HepG2 (cell line): ENCODE measurements around the gene CFAP45. TPM values are rescaled to one million over a fixed set of nuclear protein-coding genes. Genes with fewer than 3 reads are reported as not detected.

Experiments used
- ATAC-seq: fragments of 200-7000 bp; cut with Tn5 transposase; 3 replicates; pipeline ENCODE4 v1.9.1; 2020; ENCODE audit warnings: mild to moderate bottlenecking, moderate library complexity
- BruUV-seq: library from RNA; stranded (reverse); fragments of 400-500 nt; replicated peaks from 2 replicates; lab custom pipeline; 2021; lab: Mats Ljungman, UMichigan
- CTCF ChIA-PET: fragments of 300-600 bp; formaldehyde crosslinking; extraction: SDS; loops from one replicate; lab custom pipeline; 2021; ENCODE audit warnings: low total read pairs, inconsistent platforms, low intra/inter-chr PET ratio; lab: Yijun Ruan, JAX
- POLR2A ChIA-PET: fragments of 350-600 bp; sonication (Branson Sonifier 250); formaldehyde crosslinking; loops from one replicate; lab custom pipeline; 2020; ENCODE audit warnings: antibody characterized with exemption, inconsistent platforms; lab: Yijun Ruan, JAX
- DNase-seq: peaks from one replicate; pipeline ENCODE4 v3.0.0-alpha.2; 2015; ENCODE audit warnings: low spot score
- FAIRE-seq: peaks from 3 replicates; lab custom pipeline; 2011; peaks lifted over from hg19 to GRCh38; lab: Jason Lieb, UNC
- H2AFZ ChIP-seq: one replicate; pipeline ENCODE4 v1.6.1; 2011; ENCODE audit warnings: low read length, inconsistent platforms
- H3K27ac ChIP-seq: fragments of 300-600 bp; 3 replicates; pipeline ENCODE4 v1.8.0; 2011; ENCODE audit warnings: mixed run types, mild to moderate bottlenecking, mixed read lengths, low read length, inconsistent platforms; ENCODE audit not compliant: insufficient read depth; ENCODE audit errors: extremely low read length
- H3K27me3 ChIP-seq, 2 experiments: fragments of 200-600 bp in 1 of 2; 2 replicates in 1 of 2; 3 replicates in 1 of 2; pipeline versions ENCODE4 v1.6.0 to v1.8.0; 2011; ENCODE audit warnings: low read length in 2 of 2, mild to moderate bottlenecking in 2 of 2, moderate library complexity in 2 of 2, inconsistent platforms in 1 of 2; ENCODE audit not compliant: insufficient read depth in 2 of 2, control insufficient read depth in 1 of 2
- H3K36me3 ChIP-seq, 2 experiments: fragments of 200-600 bp in 1 of 2; replicated peaks in 1 of 2; 2 replicates in 1 of 2; 3 replicates in 1 of 2; pipeline versions ENCODE4 v1.5.1 to v1.8.0; 2011; ENCODE audit warnings: low read length in 2 of 2, inconsistent platforms in 1 of 2; ENCODE audit not compliant: insufficient read depth in 2 of 2, control insufficient read depth in 1 of 2
- H3K4me1 ChIP-seq: 2 replicates; pipeline ENCODE4 v1.5.1; 2012; ENCODE audit warnings: low read length, inconsistent platforms; ENCODE audit not compliant: insufficient read depth
- H3K4me2 ChIP-seq: 2 replicates; pipeline ENCODE4 v1.6.0; 2011; ENCODE audit warnings: low read depth, low read length, inconsistent platforms
- H3K4me3 ChIP-seq, 3 experiments: fragments of 200-600 bp in 1 of 3; sonication (generic), shearing (Covaris generic) in 1 of 3; replicated peaks in 1 of 3; 2 replicates each; pipeline ENCODE4 v1.5.1; 2011 to 2016; ENCODE audit warnings: low read length in 3 of 3, inconsistent platforms in 2 of 3, low read depth in 2 of 3, mild to moderate bottlenecking in 2 of 3, control low read depth in 1 of 3, mixed read lengths in 1 of 3; ENCODE audit not compliant: insufficient read depth in 1 of 3
- H3K79me2 ChIP-seq: one replicate; pipeline ENCODE4 v1.6.1; 2011; ENCODE audit warnings: low read length, inconsistent platforms; ENCODE audit not compliant: insufficient read depth
- H3K9ac ChIP-seq: 2 replicates; pipeline ENCODE4 v1.6.0; 2011; ENCODE audit warnings: mild to moderate bottlenecking, low read depth, low read length, inconsistent platforms; ENCODE audit not compliant: insufficient read depth
- H3K9me3 ChIP-seq: 2 replicates; pipeline ENCODE4 v1.5.1; 2012; ENCODE audit warnings: mild to moderate bottlenecking, low read length
- H4K20me1 ChIP-seq: 2 replicates; pipeline ENCODE4 v1.6.0; 2011; ENCODE audit warnings: inconsistent platforms, mild to moderate bottlenecking, low read length, moderate library complexity; ENCODE audit not compliant: insufficient read depth
- BCLAF1 ChIP-seq: fragments of 450-650 bp; IDR thresholded peaks from 2 replicates; pipeline ENCODE4 v1.6.1; 2017; ENCODE audit warnings: mild to moderate bottlenecking
- IKZF1 ChIP-seq: fragments of 450-650 bp; IDR thresholded peaks from 2 replicates; pipeline ENCODE4 v1.7.1; 2016
- MEIS1 ChIP-seq: sonication (generic); formaldehyde crosslinking; IDR thresholded peaks from 2 replicates; pipeline ENCODE4 v1.9.0; 2021; ENCODE audit warnings: mild to moderate bottlenecking, missing genetic modification reagents, moderate library complexity, borderline replicate concordance
- SMC3 ChIP-seq: IDR thresholded peaks from 2 replicates; pipeline ENCODE4 v1.6.1; 2011; ENCODE audit warnings: low read length, improper control_type of control experiment
- SRSF1 ChIP-seq: fragments of 200-400 bp; formaldehyde crosslinking; optimal IDR thresholded peaks from 2 replicates; pipeline ENCODE3; 2017; ENCODE audit warnings: mild to moderate bottlenecking, low read depth, low read length, moderate library complexity
- ZFP36L2 ChIP-seq: sonication (generic); formaldehyde crosslinking; IDR thresholded peaks from 2 replicates; pipeline ENCODE4 v1.4.0; 2020; ENCODE audit warnings: missing genetic modification reagents
- ZNF44 ChIP-seq: sonication (generic); formaldehyde crosslinking; IDR thresholded peaks from 2 replicates; pipeline ENCODE4 v1.5.1; 2020; ENCODE audit warnings: mild to moderate bottlenecking, missing genetic modification reagents
- ZNF878 ChIP-seq: sonication (generic); formaldehyde crosslinking; IDR thresholded peaks from 2 replicates; pipeline ENCODE4 v1.8.1; 2023; ENCODE audit warnings: mild to moderate bottlenecking, missing genetic modification reagents, moderate library complexity
- WGBS: methylation state at CpG from one replicate; pipeline ENCODE4 v1.1.6; 2017; ENCODE audit warnings: low lambda C conversion rate; 5-methylcytosine and 5-hydroxymethylcytosine counted together
- in situ Hi-C: cut with HindIII; loops from 2 replicates; pipeline ENCODE4 v1.10.0; 2017; ENCODE audit warnings: low pct_unique_long_range_greater_than_20kb; ENCODE audit not compliant: extremely low pct_ligation_motif_present
- intact Hi-C: fragments of 100-400 bp; cut with micrococcal nuclease; formaldehyde crosslinking; loops from one replicate; pipeline ENCODE4 v1.10.0; 2022; ENCODE audit not compliant: unreplicated experiment
- polyA plus RNA-seq, 8 experiments: library from polyadenylated mRNA; depleted of rRNA in 3 of 8; stranded (reverse) in 7 of 8; unstranded in 1 of 8; fragments of >200 nt; fragmentation: Illumina TruSeq in 4 of 8; extraction: Trizol in 4 of 8; gene quantifications; 2 replicates each; pipeline versions ENCODE4 v1.2.1 to v1.2.3, GENCODE V29; 2011 to 2016; ENCODE audit warnings: low read depth in 4 of 8, missing spikeins in 1 of 8, mixed read lengths in 1 of 8; ENCODE audit not compliant: insufficient read depth in 1 of 8
- total RNA-seq, 5 experiments: library from RNA; depleted of rRNA; stranded (reverse); fragments of >200 nt; fragmentation: Illumina TruSeq; extraction: Trizol; gene quantifications; 2 replicates each; pipeline ENCODE4 v1.2.3, GENCODE V29; 2016; ENCODE audit warnings: low read depth in 1 of 5

The CFAP45 gene
- total and polyA plus RNA-seq, 2 of the 13 experiments (the other 11 are each of a cell fraction or from before 2014, with no cell fraction given), result not detected

- TF ChIP-seq BCLAF1 (no peak), SMC3 (peak; percentile 66; the same call in 1 of the 2 replicates)
Measured at GRCh38 chr1:159891275-159892157, 8.4 kb downstream of the CFAP45 start (continued).

- in situ Hi-C loops, result loop anchor here (5.0 kb wide), 1 partner anchor 93 kb away; no protein-coding TSS in a partner anchor
- 64% methylated on average over 6 of the region's 8 CpGs for WGBS
- ChIA-PET CTCF (interaction anchor here (2.0 kb wide), 1 partner anchor 92 kb away, joined by 28 read pairs; no protein-coding TSS in a partner anchor), POLR2A (no interaction called here)
- H3K27ac ChIP-seq, result no peak overlapping the region
- H3K36me3 ChIP-seq, result no peaks in the 10 kb centered on the region
- H3K79me2 ChIP-seq, result no peaks in the 10 kb centered on the region
- intact Hi-C loops, result no loop called here
- H3K4me3 ChIP-seq, result no peak overlapping the region
- H2AFZ ChIP-seq, result no peak overlapping the region
- BruUV-seq, result no TSS peak
- H4K20me1 ChIP-seq, result no peaks in the 10 kb centered on the region
- peaks cover 0 to 3% of the 10 kb centered on the region in 2 experiments; a peak in 1 of 5 replicates for H3K27me3 ChIP-seq
- H3K4me2 ChIP-seq, result no peak overlapping the region
- ATAC-seq (no peak), DNase-seq (no peak), FAIRE-seq (no peak)
- no peaks in the 10 kb centered on the region for H3K4me1 ChIP-seq
- TF ChIP-seq ZNF44 (CRISPR knock-in tag) (no peak), SRSF1 (no peak), ZFP36L2 (CRISPR knock-in tag) (no peak), IKZF1 (no peak), ZNF878 (CRISPR knock-in tag) (no peak), MEIS1 (no peak)
- no peak overlapping the region for H3K9ac ChIP-seq
- no peaks in the 10 kb centered on the region for H3K9me3 ChIP-seq
Measured at GRCh38 chr1:159890390-159890789, 9.6 kb downstream of the CFAP45 start.
